Skin of body (tissue), 2 donors: Measurements from ENCODE around the gene C22orf39. TPM values are rescaled to one million over a fixed set of nuclear protein-coding genes. Genes with fewer than 3 reads are reported as not detected.

ENCODE experiments used
- DNase-seq: peaks from one replicate; lab custom pipeline; 2025; lab: John Stamatoyannopoulos, UW
- total RNA-seq: library from RNA; depleted of rRNA; stranded (reverse); fragments of >200 nt; gene quantifications from one replicate; pipeline ENCODE4 v1.2.3, GENCODE V29; 2014

C22orf39 gene
- total RNA-seq, 1 donor from 2014 or later, result 27.1 TPM

GRCh38 chr22:19477321-19478044 lies 30.0 kb upstream of the C22orf39 start:
- DNase-seq, result peak; percentile 34

DNA sequence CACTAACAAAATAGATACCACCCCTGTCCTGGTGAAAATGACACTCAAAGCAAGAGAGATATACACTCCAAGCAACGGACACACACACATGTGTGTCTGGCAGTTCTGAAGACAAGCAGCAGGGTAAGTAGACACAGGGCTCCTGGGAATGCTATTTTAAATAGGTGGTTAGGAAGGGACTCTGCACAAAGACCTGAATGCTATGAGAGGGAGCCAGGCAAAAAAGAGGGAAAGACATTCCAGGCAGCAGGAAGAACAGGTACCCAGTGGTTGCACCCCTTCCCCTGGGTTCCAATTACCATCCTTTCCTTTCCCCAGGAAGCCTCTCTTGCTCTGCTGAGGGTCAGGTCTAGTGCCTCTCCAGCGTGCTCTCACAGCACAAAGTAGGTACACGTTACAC lies 28.5 kb upstream of the C22orf39 start:
- no peak for DNase-seq

- no peak for DNase-seq
These were observed 26.1 kb upstream of the C22orf39 start for GRCh38 chr22:19473578-19473977.

GRCh38 chr22:19472233-19472632 lies 24.7 kb upstream of the C22orf39 start:
- DNase-seq, result no peak

DNA sequence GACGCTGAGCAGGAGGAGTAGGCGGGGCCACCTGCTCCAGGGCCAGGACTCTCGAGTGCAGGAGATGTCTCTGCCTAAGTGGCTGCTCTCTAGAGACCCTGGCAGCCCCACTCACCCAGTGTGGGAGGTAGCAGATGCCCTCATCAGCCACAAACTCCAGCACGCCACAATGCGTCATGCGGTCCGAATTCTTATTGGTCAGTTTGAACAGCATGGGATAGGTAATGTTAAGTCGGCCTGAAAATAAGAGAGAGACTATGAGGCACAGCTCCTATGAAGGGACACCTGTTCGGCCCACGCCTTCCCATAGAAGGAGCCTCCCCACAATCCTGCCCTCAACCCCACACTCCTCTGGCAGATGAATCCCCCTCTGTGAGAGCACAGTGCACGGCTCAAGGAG lies 24.1 kb upstream of the C22orf39 start:
- DNase-seq, result no peak

DNA sequence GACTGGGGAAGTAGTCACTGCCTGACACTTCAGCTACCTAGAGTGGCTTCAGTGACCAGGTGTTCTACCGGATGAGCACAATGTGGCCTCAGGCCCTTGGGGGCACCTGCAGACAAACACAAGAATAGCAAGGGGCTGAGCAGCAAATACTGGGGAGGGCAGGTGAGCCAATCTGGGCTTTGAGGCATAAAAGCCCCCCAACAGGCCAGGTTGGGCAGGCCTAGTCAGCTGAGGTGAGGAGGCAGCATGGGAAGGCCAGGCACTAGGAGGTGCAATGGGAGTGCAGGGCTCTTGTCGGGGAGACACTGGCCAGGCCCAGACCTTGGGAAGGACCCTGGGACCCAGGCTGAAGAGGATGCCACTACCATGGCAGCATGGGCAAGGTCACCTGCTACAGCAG lies 22.5 kb upstream of the C22orf39 start:
- no peak for DNase-seq

DNA sequence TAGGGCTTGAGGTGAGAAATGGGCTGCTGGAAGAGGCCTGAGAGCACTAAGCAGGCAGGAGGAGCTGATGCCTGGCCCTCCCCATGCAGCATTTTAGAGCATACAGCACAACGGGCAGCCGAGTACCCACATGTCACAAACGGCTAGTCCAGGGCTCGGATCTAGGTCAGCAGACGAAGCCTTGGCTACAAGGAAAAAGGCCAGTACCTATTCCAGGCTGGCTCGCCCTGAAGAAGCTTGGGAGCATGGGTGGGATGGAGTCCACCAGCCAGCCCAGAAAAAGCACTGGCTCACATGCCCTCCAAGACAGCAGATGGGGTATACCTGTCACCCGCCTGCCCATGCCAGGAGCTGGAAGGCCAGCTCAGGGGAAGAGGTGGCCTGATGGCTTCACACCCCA lies 21.9 kb upstream of the C22orf39 start:
- DNase-seq, result no peak

DNA sequence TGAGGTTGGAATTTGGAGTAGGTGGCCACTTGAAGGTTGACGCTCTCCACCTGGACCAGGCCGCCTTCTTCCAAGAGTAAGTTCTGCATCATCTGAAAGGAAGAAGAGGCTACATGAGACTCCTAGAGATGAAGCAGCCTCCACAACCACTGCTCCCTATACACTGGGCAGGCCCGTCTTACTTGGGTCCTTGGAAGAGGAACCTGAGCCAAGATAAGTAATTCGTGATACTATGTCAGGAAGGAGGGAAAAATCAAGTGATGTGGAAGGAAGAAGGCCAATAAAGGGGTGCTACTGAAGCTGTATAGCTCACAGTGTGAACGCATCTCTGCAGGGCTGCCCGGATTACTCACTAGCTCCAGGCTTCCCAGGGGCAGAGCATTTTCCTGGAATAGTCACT lies 20.4 kb upstream of the C22orf39 start:
- no peak for DNase-seq

GRCh38 chr22:19466848-19467752 lies 19.6 kb upstream of the C22orf39 start:
- DNase-seq, result no peak

DNA sequence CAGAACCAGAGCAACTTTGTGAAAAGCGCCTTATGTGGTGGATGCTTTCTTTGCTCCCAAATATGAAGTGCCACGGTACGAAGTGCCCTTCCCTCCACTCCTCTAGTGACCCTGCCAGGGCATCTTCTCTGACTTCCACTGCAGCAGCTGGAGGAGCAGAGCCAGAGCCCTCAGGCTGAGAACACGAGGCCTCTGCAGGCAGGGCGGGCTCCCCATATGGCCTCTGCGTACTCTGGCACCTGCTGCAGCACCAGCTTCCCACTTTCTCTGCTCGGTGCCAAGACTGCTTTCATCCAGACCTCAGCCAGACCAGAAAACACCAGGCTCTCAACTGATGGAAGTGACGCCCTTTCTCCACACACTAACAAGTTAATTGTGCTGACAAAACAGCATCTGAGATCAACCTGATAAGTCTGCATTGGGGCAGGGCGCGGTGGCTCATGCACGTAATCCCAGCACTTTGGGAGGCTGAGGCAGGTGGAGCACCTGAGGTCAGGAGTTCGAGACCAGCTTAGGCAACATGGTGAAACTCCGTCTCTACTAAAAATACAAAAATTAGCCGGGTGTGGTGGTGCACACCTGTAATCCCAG lies 18.7 kb upstream of the C22orf39 start:
- no peak for DNase-seq

DNA sequence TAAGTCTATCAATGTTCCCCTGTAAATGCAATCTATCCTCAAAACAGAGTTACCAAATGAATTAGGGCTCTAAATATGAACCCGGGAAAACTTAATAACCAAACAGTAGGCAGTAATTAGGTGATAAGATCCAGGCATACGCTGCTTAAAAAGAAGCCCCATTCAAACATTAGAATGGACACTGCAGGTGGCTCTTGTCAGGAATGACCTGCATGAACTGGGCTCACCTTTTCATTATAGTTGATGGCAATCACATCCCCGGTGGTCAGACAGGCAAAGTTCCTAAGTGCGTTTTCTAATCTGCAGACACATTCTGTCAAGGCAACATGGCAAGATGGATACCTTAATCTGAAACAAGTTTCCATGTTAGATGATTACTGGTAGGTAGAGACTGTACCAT lies 17.5 kb upstream of the C22orf39 start:
- DNase-seq, result no peak

- no peak for DNase-seq
These were observed 17.0 kb upstream of the C22orf39 start for GRCh38 chr22:19464546-19464945.

DNA sequence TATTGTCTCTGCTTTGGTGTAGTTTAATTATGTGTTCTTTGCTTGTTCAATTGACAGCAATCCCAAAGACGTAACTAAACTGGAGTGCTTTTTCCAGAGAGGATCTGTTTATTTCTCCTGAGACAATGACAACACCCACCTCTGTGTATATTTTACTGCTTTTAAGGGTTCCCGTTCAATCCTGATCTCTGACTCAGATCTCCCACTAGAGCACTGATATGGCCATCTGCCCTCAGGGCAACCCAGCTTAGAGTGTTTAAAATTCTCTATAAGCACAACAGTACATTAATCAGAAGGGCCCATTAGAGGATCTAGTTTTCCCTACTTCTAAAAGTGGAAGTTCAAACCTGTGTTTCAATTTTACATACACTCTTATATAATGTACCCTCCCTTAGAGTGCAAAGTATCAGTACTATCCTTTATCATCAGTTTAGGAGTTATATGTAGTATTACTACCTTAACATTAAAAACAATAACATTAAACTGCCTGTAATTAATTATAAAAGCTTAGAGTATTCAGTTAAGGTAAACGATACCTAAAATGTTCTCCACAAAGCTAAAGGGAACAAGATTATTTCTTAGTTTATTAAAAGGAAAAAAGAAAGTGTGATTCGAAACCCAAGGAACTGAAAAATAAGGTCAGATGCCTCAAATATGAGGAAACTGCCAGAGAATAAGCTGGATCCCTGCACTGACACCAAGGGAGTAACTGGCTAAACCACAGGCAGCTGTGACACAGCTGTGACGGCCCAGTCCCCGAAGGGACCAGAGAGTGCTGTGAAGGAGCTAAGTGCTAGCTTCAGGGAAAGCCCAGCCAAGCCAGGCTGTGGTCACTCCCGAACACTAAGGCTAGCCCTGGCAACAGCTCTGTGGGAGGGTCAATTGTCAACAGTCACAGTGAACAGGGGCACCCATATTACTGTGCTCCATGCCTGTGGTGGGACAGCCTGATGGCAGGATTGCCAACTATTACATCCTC lies 16.3 kb upstream of the C22orf39 start:
- DNase-seq, result peak; percentile 12

- DNase-seq, result no peak
These were observed 15.5 kb upstream of the C22orf39 start for GRCh38 chr22:19463008-19463407.

DNA sequence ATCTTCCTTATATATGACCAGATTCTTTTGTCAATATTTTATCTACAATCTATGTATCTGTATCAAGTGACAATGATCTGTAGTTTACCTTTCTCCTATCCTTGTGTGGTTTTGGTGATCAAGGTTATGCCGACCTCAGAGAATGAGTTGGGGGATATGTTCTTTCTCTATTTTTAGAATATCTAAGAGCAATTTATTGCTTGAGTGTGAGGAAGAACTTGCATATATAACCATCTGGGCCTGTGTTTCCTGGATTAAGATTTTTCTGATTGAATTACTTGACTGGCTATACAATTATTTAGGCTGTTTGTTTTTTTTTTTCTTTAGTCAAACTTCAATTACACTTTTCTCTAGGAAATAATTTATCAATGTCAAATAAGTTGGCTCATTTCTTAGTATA lies 14.0 kb upstream of the C22orf39 start:
- no peak for DNase-seq

GRCh38 chr22:19460036-19460435 lies 12.5 kb upstream of the C22orf39 start:
- no peak for DNase-seq

DNA sequence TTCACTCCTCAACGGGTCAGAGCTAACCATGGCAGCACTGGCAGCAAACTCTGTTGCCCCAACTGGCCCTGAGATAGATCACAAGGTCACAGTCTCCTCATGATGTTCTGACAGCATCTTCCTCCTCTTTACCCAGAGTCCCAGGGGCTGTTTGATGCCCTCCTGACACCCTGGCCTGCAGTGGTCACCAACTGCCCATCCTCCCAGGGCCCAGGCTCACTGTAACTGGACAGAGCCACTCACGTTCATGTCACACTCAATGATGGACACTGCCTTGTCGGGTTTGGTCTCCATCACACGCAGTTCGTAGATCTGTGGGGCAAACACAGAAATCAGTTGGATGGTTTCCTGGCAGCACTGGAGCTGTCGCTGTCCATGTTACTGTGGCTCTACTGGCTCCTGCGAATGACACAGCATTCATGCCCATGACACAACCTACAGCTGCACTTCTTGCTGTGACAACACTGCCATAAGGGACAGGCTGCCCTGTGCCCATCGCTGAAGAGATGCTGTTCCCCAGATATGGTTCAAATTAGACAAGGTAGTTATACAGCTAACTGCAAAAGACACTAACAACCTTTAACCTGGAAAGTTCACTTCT lies 10.4 kb upstream of the C22orf39 start:
- no peak for DNase-seq

DNA sequence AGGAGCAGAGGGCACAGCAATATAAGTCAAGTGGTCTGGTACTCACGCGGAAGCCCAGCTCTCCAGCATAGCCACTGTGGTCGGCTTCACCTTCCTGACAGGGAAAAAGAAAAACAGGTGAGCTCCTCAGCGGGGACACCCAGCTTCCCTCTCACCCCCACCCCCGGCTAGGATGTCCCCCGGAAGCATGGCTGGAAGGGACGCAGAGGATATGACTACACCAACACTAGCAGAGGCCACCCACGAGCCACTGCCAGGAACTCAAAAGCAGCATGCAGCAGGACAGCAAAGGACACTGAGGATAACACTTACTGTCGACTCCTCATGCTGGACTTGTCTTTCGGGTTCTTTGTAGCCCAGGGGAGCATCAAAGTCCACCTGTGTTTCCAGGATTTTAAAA lies 9.0 kb upstream of the C22orf39 start:
- no peak for DNase-seq

DNA sequence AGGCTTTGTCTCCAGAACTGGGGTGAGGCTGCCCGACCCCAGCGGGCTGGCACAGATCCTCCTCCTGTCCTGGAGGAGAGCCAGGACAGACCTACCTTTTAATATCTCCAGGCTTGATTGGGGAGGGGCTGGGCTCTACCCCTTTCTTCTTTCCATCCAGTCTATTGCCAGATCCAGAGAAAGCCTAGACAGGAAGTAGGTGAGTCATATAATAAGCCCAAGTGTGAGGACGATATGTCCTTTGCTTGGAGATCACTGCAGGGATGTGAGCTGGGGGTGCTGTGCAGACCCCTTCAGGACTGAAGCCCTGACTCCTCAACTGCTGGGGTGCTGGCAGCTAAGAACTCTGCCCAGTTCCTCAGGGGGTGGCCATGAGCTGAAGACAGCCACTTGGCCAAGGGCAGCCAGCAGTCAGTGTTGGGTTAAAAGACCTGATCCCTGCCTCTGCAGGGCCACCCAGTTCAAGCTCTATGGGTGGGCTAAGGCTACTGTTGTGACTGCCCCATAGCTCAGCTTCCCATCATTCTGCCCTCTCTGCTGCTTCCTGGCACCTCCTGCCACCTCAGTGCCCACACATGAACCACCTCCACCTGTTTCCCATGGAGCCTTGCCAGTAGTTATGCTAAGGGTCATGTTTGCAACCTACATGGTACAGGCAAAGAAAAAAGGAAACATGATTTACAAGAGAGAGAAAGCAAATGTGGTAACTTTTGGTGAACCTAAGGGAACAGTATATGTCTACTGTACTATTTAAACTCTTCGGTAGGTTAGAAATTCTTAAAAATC lies 8.3 kb upstream of the C22orf39 start:
- no peak for DNase-seq

DNA sequence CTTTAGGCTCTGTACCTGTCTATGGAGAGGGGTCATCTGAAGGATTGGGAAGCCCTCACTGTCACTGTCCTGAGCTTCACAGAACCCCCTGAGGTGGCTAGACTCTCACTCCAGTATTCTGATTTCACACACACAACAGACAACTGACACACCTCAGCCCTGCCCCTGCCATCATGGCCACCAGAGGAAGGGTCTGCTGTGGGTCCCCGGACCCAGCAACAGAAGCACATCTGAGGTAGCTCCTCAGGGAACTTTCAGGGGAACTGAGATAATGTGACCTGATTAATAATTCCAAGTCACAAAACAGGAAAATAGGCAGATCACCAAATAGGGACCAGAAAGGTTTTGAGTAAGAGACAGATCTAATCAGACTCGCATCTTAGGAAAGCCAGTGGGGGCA lies 7.5 kb upstream of the C22orf39 start:
- DNase-seq, result no peak
